Renal cortical epithelial cell (primary cell): ENCODE data around the gene PLEKHD1. TPM values are rescaled to one million over a fixed set of nuclear protein-coding genes. Genes with fewer than 3 reads are reported as not detected.

Experiments used
- DNase-seq: peaks from one replicate; pipeline ENCODE4 v3.0.0-alpha.2; 2011; ENCODE audit warnings: low read depth
- total RNA-seq: library from RNA; depleted of rRNA; stranded (reverse); fragments of >200 nt; gene quantifications from 2 replicates; pipeline ENCODE4 v1.2.3, GENCODE V29; 2014

PLEKHD1 gene
- total RNA-seq, 1 donor from 2014 or later: 0.10 TPM

- peak; percentile 55 for DNase-seq
Measured at GRCh38 chr14:69518289-69519101, 34.0 kb downstream of the PLEKHD1 start.

- DNase-seq: peak; percentile 87
Measured at GRCh38 chr14:69519204-69520100, 34.9 kb downstream of the PLEKHD1 start.

GRCh38 chr14:69522026-69522425, 37.5 kb downstream of the PLEKHD1 start:
- no peak for DNase-seq

- DNase-seq: no peak
Measured at GRCh38 chr14:69525896-69526295, 41.4 kb downstream of the PLEKHD1 start.

GRCh38 chr14:69527635-69528034, 43.1 kb downstream of the PLEKHD1 start:
- DNase-seq: no peak

- DNase-seq: no peak
Measured at GRCh38 chr14:69528143-69528542, 43.6 kb downstream of the PLEKHD1 start.

- DNase-seq: no peak
Measured at GRCh38 chr14:69528930-69529329, 44.4 kb downstream of the PLEKHD1 start.

- DNase-seq: no peak
Measured at GRCh38 chr14:69529563-69529962, 45.0 kb downstream of the PLEKHD1 start.

- no peak for DNase-seq
Measured at GRCh38 chr14:69530095-69530494, 45.6 kb downstream of the PLEKHD1 start.

GRCh38 chr14:69531135-69531534, 46.6 kb downstream of the PLEKHD1 start:
- DNase-seq: no peak

GRCh38 chr14:69532561-69533340, 48.2 kb downstream of the PLEKHD1 start:
- DNase-seq: no peak

GRCh38 chr14:69535230-69535848, 50.8 kb downstream of the PLEKHD1 start:
- DNase-seq: peak; percentile 38

GRCh38 chr14:69536971-69537370, 52.4 kb downstream of the PLEKHD1 start:
- no peak for DNase-seq

GRCh38 chr14:69537900-69538299, 53.4 kb downstream of the PLEKHD1 start:
- DNase-seq: no peak

- no peak for DNase-seq
Measured at GRCh38 chr14:69538766-69539165, 54.2 kb downstream of the PLEKHD1 start.

- DNase-seq: peak; percentile 67
Measured at GRCh38 chr14:69539631-69540410, 55.3 kb downstream of the PLEKHD1 start.

GRCh38 chr14:69540654-69541335, 56.3 kb downstream of the PLEKHD1 start:
- no peak for DNase-seq

GRCh38 chr14:69542311-69542710, 57.8 kb downstream of the PLEKHD1 start:
- DNase-seq: no peak

GRCh38 chr14:69543341-69544115, 59.0 kb downstream of the PLEKHD1 start:
- peak; percentile 94 for DNase-seq
